Measurements from ENCODE around the gene SCN1B. TPM values are rescaled to one million over a fixed set of nuclear protein-coding genes. Genes with fewer than 3 reads are reported as not detected.

Gene SCN1B
- 5.7 to 6.0 TPM (median 5.8 TPM) in 3 replicates for total RNA-seq
- long read RNA-seq, partial matches to known transcripts, result 0 of 2 reads
- long read RNA-seq, other reads (novel, unspliced or antisense), result 0 of 2 reads

DNA sequence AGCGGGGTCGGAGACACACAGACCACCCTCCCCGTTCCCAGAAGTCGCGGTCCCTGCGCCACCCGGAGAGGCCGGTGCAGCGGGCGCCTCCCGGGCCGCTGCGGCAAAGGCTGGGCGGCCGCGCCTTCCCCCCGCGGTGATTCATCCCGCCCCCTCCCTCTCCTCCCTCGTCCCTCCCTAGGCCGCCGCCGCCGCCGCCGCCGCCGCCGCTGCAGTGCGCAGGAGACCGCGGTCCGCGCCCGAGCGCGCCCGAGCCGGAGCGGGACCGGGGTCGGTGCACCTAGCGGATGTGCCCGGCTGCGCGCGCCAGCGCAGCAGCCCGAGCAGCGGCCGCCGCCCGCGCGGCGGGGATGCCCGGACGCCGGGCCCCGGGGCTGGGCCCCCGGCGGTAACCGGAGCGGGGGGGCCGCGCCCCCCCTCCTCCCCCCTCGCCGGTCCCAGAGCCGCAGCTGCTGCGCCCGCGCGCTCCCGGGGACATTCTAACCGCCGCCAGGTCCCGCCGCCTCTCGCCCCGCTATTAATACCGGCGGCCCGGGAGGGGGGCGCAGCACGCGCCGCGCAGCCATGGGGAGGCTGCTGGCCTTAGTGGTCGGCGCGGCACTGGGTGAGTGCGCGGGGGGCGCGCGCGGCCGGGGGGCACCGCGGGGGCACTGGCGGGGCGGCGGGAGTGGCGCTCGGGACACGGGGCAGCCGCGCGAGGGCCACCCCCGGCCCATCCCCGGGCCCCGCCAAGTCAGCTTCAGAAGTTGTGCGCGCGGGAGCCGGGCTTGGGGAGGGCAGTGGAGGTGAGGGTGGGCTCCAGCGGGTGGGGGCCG is at the start of gene SCN1B:
Gene SCN1B (plus strand): TSS at position 214 of the 815 bp plus-strand sequence. CDS start 351 bp downstream, at position 565.
- TF ChIP-seq, protein P1, sequence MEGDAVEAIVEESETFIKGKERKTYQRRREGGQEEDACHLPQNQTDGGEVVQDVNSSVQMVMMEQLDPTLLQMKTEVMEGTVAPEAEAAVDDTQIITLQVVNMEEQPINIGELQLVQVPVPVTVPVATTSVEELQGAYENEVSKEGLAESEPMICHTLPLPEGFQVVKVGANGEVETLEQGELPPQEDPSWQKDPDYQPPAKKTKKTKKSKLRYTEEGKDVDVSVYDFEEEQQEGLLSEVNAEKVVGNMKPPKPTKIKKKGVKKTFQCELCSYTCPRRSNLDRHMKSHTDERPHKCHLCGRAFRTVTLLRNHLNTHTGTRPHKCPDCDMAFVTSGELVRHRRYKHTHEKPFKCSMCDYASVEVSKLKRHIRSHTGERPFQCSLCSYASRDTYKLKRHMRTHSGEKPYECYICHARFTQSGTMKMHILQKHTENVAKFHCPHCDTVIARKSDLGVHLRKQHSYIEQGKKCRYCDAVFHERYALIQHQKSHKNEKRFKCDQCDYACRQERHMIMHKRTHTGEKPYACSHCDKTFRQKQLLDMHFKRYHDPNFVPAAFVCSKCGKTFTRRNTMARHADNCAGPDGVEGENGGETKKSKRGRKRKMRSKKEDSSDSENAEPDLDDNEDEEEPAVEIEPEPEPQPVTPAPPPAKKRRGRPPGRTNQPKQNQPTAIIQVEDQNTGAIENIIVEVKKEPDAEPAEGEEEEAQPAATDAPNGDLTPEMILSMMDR (IDR thresholded peaks at IDR 0.05), result no peak
- H3K27me3 Mint-ChIP-seq (ENCODE audit: low read depth), result no peaks in the 10 kb centered on the region
- H3K4me1 Mint-ChIP-seq (ENCODE audit: low read depth), result peaks cover 6% of the 10 kb centered on the region
- DNase-seq (ENCODE audit: low spot score), result no peak
- H3K4me3 Mint-ChIP-seq (ENCODE audit: unreplicated experiment), result peak within 1 kb of the TSS; percentile 86
- peak within 1 kb of the TSS; percentile 73 for H3K27ac Mint-ChIP-seq (ENCODE audit: unreplicated experiment)
- H3K36me3 Mint-ChIP-seq (ENCODE audit: low read depth), result peaks cover 7% of the 10 kb centered on the region
- no peaks in the 10 kb centered on the region for H3K9me3 Mint-ChIP-seq (ENCODE audit: low read depth)

GRCh38 chr19:34982275-34982674 is 48.0 kb upstream of the SCN1B start:
- H3K4me3 Mint-ChIP-seq (ENCODE audit: unreplicated experiment), result no peak overlapping the region
- TF ChIP-seq, protein P1 (IDR thresholded peaks at IDR 0.05), result no peak
- H3K9me3 Mint-ChIP-seq (ENCODE audit: low read depth), result peaks cover 10% of the 10 kb centered on the region
- peaks cover 9% of the 10 kb centered on the region for H3K4me1 Mint-ChIP-seq (ENCODE audit: low read depth)
- peaks cover 9% of the 10 kb centered on the region for H3K27me3 Mint-ChIP-seq (ENCODE audit: low read depth)
- no peak overlapping the region for H3K27ac Mint-ChIP-seq (ENCODE audit: unreplicated experiment)
- no peaks in the 10 kb centered on the region for H3K36me3 Mint-ChIP-seq (ENCODE audit: low read depth)
- peak; percentile 10 for DNase-seq (ENCODE audit: low spot score)

DNA sequence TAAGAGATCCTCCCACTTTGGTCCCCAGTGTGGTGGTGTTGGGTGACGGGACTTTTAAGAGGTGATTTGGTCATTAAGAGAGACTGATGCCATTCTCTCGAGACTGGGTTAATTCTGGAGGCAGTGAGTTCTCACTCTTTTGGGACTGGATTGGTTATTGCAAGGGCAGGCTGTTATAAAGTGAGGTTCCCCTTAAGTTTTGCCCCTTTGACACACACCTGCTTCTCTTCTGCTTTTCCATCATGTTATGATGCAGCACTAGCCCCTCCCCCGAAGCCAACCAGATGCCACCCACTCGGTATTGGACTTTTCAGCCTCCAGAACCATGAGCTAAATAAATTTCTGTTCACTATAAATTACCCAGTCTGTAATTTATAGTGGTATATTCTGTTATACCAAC is 46.5 kb upstream of the SCN1B start:
- no peaks in the 10 kb centered on the region for H3K36me3 Mint-ChIP-seq (ENCODE audit: low read depth)
- peaks cover 9% of the 10 kb centered on the region for H3K4me1 Mint-ChIP-seq (ENCODE audit: low read depth)
- TF ChIP-seq, protein P1 (IDR thresholded peaks at IDR 0.05), result no peak
- peaks cover 10% of the 10 kb centered on the region for H3K9me3 Mint-ChIP-seq (ENCODE audit: low read depth)
- no peak overlapping the region for H3K4me3 Mint-ChIP-seq (ENCODE audit: unreplicated experiment)
- DNase-seq (ENCODE audit: low spot score), result no peak
- H3K27ac Mint-ChIP-seq (ENCODE audit: unreplicated experiment), result no peak overlapping the region
- H3K27me3 Mint-ChIP-seq (ENCODE audit: low read depth), result peaks cover 9% of the 10 kb centered on the region

GRCh38 chr19:34984287-34984686 is 46.0 kb upstream of the SCN1B start:
- Mint-ChIP-seq H3K27me3 (ENCODE audit: low read depth) (peaks cover 6% of the 10 kb centered on the region), H3K4me1 (ENCODE audit: low read depth) (peaks cover 9% of the 10 kb centered on the region), H3K9me3 (ENCODE audit: low read depth) (peaks cover 10% of the 10 kb centered on the region), H3K36me3 (ENCODE audit: low read depth) (no peaks in the 10 kb centered on the region), H3K4me3 (ENCODE audit: unreplicated experiment) (no peak overlapping the region), H3K27ac (ENCODE audit: unreplicated experiment) (no peak overlapping the region)
- TF ChIP-seq, protein P1 (IDR thresholded peaks at IDR 0.05), result no peak
- DNase-seq (ENCODE audit: low spot score), result no peak

- no peaks in the 10 kb centered on the region for H3K27me3 Mint-ChIP-seq (ENCODE audit: low read depth)
- H3K4me3 Mint-ChIP-seq (ENCODE audit: unreplicated experiment), result no peak overlapping the region
- no peak overlapping the region for H3K27ac Mint-ChIP-seq (ENCODE audit: unreplicated experiment)
- DNase-seq (ENCODE audit: low spot score), result no peak
- TF ChIP-seq, protein P1 (IDR thresholded peaks at IDR 0.05), result no peak
- peaks cover 9% of the 10 kb centered on the region for H3K4me1 Mint-ChIP-seq (ENCODE audit: low read depth)
- peaks cover 10% of the 10 kb centered on the region for H3K9me3 Mint-ChIP-seq (ENCODE audit: low read depth)
- no peaks in the 10 kb centered on the region for H3K36me3 Mint-ChIP-seq (ENCODE audit: low read depth)
Observed at GRCh38 chr19:34985249-34986022, 44.8 kb upstream of the SCN1B start.

All from chondrocyte (in vitro differentiated cells).